ENCODE measurements around the gene CPXM2. TPM values are rescaled to one million over a fixed set of nuclear protein-coding genes. Genes with fewer than 3 reads are reported as not detected.

The CPXM2 gene
- polyA plus RNA-seq, 1 donor (not counting 4 experiments of a cell fraction or from before 2014, with no cell fraction given) = 0.03 TPM

DNA sequence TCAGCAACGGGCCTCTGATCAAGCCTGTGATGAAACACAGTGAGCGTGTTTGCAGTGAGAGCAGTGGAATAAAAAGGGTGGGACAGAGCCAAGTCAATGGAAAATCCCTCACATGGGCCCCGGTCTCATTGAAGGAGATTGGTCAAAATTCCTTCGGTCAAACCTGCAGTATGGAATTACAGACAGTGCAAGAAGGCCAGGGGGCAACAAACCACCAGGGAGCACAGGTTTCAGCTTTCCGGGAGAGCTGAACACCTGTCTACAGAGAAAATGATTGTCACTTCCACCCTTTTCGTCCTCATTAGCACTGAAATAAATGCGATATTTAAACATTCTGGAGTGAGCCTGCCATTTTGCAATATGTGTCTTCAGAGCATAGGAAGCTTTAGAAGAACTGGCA is 132.6 kb downstream of the CPXM2 start:
- DNase-seq (ENCODE audit: low read depth, low spot score) = no peak
- H3K27ac ChIP-seq (ENCODE audit: control insufficient read depth, insufficient read depth, low read length) = no peak overlapping the region
- no peak overlapping the region for H3K9ac ChIP-seq (ENCODE audit: control insufficient read depth, extremely low read depth, insufficient read depth, low read length)
- no peaks in the 10 kb centered on the region for H3K9me3 ChIP-seq (ENCODE audit: control insufficient read depth, low read depth, low read length)
- H3K4me1 ChIP-seq (ENCODE audit: control insufficient read depth, extremely low read depth, insufficient read depth, low read length) = no peaks in the 10 kb centered on the region
- no peak for FAIRE-seq
- peaks cover 16% of the 10 kb centered on the region for H3K27me3 ChIP-seq (ENCODE audit: control insufficient read depth, extremely low read depth, insufficient read depth, low read length)
- no peak overlapping the region for H3K4me2 ChIP-seq (ENCODE audit: control insufficient read depth, extremely low read depth, insufficient read depth, low read depth, low read length)
- H3K9me1 ChIP-seq (ENCODE audit: control insufficient read depth, extremely low read depth, insufficient read depth, low read length) = no peaks in the 10 kb centered on the region
- H4K20me1 ChIP-seq (ENCODE audit: control insufficient read depth, extremely low read depth, insufficient read depth, low read length) = no peaks in the 10 kb centered on the region
- no peaks in the 10 kb centered on the region for H3K36me3 ChIP-seq (ENCODE audit: control insufficient read depth in 2 of 2, extremely low read depth in 1 of 2, insufficient read depth in 2 of 2, low read length in 2 of 2)
- no peak overlapping the region for H3K4me3 ChIP-seq (ENCODE audit: control insufficient read depth in 2 of 3, extremely low read depth in 1 of 3, insufficient read depth in 2 of 3, low read depth in 1 of 3, low read length in 3 of 3)
- no peak overlapping the region for H2AFZ ChIP-seq (ENCODE audit: control insufficient read depth, low read length)
- H3K79me2 ChIP-seq (ENCODE audit: control insufficient read depth, insufficient read depth, low read length) = no peaks in the 10 kb centered on the region
- TF ChIP-seq EZH2 (IDR thresholded peaks at IDR 0.05; ENCODE audit: low read length) (no peak), CTCF (optimal IDR thresholded peaks at IDR 0.05 in 1 of 3, IDR thresholded peaks at IDR 0.05 in 1 of 3, conservative IDR thresholded peaks at IDR 0.05 in 1 of 3; ENCODE audit: extremely low read depth in 1 of 3, insufficient read depth in 2 of 3, low read length in 3 of 3) (no peak)
- dilution Hi-C loops (cut with MboI; ENCODE audit: extremely low pct_ligation_motif_present, low sequenced_read_pairs) = no loop called here

- H3K36me3 ChIP-seq (ENCODE audit: control insufficient read depth in 2 of 2, extremely low read depth in 1 of 2, insufficient read depth in 2 of 2, low read length in 2 of 2) = no peaks in the 10 kb centered on the region
- H3K27me3 ChIP-seq (ENCODE audit: control insufficient read depth, extremely low read depth, insufficient read depth, low read length) = peaks cover 16% of the 10 kb centered on the region
- FAIRE-seq = no peak
- no peak overlapping the region for H3K4me2 ChIP-seq (ENCODE audit: control insufficient read depth, extremely low read depth, insufficient read depth, low read depth, low read length)
- TF ChIP-seq CTCF (optimal IDR thresholded peaks at IDR 0.05 in 1 of 3, IDR thresholded peaks at IDR 0.05 in 1 of 3, conservative IDR thresholded peaks at IDR 0.05 in 1 of 3; ENCODE audit: extremely low read depth in 1 of 3, insufficient read depth in 2 of 3, low read length in 3 of 3) = no peak
- TF ChIP-seq EZH2 (IDR thresholded peaks at IDR 0.05; ENCODE audit: low read length) = no peak
- H3K9me3 ChIP-seq (ENCODE audit: control insufficient read depth, low read depth, low read length) = no peaks in the 10 kb centered on the region
- DNase-seq (ENCODE audit: low read depth, low spot score) = no peak
- H3K27ac ChIP-seq (ENCODE audit: control insufficient read depth, insufficient read depth, low read length) = no peak overlapping the region
- H3K4me3 ChIP-seq (ENCODE audit: control insufficient read depth in 2 of 3, extremely low read depth in 1 of 3, insufficient read depth in 2 of 3, low read depth in 1 of 3, low read length in 3 of 3) = no peak overlapping the region
- H4K20me1 ChIP-seq (ENCODE audit: control insufficient read depth, extremely low read depth, insufficient read depth, low read length) = no peaks in the 10 kb centered on the region
- no peaks in the 10 kb centered on the region for H3K9me1 ChIP-seq (ENCODE audit: control insufficient read depth, extremely low read depth, insufficient read depth, low read length)
- no peaks in the 10 kb centered on the region for H3K79me2 ChIP-seq (ENCODE audit: control insufficient read depth, insufficient read depth, low read length)
- no peaks in the 10 kb centered on the region for H3K4me1 ChIP-seq (ENCODE audit: control insufficient read depth, extremely low read depth, insufficient read depth, low read length)
- dilution Hi-C loops (cut with MboI; ENCODE audit: extremely low pct_ligation_motif_present, low sequenced_read_pairs) = no loop called here
- no peak overlapping the region for H3K9ac ChIP-seq (ENCODE audit: control insufficient read depth, extremely low read depth, insufficient read depth, low read length)
- H2AFZ ChIP-seq (ENCODE audit: control insufficient read depth, low read length) = no peak overlapping the region
Measured at GRCh38 chr10:123757853-123758252, 133.8 kb downstream of the CPXM2 start.
